Esophagus muscularis mucosa (tissue), 4 donors: ENCODE data around the gene RBMS1.

Source experiments
- CTCF ChIP-seq, 3 experiments: fragments of 200-600 bp in 2 of 3; fragments of 450-650 bp in 1 of 3; sonication (generic) in 2 of 3; IDR thresholded peaks; one replicate each; pipeline ENCODE4 v1.5.1; 2017 to 2019; ENCODE audit warnings: antibody characterized with exemption in 3 of 3, mild to moderate bottlenecking in 2 of 3, moderate library complexity in 1 of 3
- EP300 ChIP-seq: sonication (generic); formaldehyde crosslinking; IDR thresholded peaks from one replicate; pipeline ENCODE4 v1.6.1; 2017; ENCODE audit warnings: antibody characterized with exemption
- POLR2A ChIP-seq: fragments of 450-650 bp; IDR thresholded peaks from one replicate; pipeline ENCODE4 v1.6.1; 2017; ENCODE audit warnings: antibody characterized with exemption, moderate library complexity, mild to moderate bottlenecking, low read depth
- POLR2AphosphoS5 ChIP-seq, 2 donors: sonication (generic); formaldehyde crosslinking; IDR thresholded peaks; one replicate each; pipeline ENCODE4 v1.6.1; 2017; ENCODE audit warnings: antibody characterized with exemption in 2 of 2

- TF ChIP-seq CTCF (IDR thresholded peaks at IDR 0.05) = no peak
- no peak for TF ChIP-seq POLR2A
- TF ChIP-seq EP300 = no peak
- peak in 1 of 2 donors; percentile 18 for TF ChIP-seq POLR2AphosphoS5 (IDR thresholded peaks at IDR 0.05)
Measured at GRCh38 chr2:160289831-160290230, 203.8 kb downstream of the RBMS1 start.
